GM18858 (cell line): ENCODE measurements around the gene ATP8A2.
"Not testable (repeated sequence)": the region's sequence is repeated elsewhere in the genome, so short reads cannot be mapped to it uniquely, and the experiment has no call there.

Source experiments
- ATAC-seq: cut with Tn5 transposase; IDR thresholded peaks from one replicate; pipeline ENCODE4 v1.9.1; 2021; ENCODE audit not compliant: unreplicated experiment

ATP8A2 gene

DNA sequence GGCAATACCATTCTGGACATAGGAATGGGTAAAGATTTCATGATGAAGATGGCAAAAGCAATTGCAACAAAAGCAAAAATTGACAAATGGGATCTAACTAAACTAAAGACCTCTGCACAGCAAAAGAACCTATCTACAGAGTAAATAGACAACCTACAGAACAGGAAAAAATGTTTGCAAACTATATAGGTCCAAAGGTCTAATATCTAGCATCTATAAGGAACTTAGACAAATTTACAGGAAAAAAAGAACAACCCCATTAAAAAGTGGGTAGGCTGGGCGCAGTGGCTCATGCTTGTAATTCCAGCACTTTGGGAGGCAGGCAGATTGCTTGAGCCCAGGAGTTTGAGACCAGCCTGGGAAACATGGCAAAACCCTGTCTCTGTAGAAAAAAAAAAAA is 418.4 kb downstream of the ATP8A2 start:
- ATAC-seq = not testable (repeated sequence)

DNA sequence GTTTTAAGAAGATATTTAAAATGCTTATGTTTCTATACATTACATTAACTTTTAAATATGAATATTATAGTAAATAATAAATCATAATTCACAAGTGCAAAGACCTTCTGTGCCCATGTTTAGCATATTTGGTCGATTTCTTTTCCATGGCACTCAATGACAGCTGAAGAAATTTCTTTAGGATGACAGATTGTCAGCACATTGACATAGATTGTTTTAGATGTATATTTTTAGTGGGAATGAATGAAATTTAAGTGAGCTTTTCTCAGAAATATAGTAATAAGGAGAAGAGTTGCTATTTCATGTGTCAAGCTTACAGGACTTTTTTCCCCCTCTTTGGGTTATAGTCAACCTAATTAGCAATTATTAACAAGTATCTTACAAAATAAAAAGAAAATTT is 423.5 kb downstream of the ATP8A2 start:
- no peak for ATAC-seq

DNA sequence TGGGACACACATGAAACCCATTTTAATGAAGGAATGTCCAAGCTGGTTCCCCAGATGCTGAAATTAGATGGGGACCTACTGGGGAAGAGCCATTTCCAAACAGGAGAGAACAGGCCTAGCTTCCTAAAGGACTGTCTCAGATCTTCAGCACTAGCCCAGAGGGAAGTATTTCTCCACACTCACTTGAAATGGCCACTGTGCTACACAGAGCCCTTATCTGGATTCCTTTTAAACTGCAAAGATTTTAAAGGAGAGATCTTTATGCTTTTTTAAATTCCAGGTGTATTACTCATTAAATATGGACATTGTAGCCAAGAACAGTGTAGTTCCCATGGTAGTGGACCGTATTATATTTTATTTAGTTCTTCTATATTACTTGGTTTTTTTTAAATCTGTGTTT is 424.7 kb downstream of the ATP8A2 start:
- ATAC-seq = no peak

DNA sequence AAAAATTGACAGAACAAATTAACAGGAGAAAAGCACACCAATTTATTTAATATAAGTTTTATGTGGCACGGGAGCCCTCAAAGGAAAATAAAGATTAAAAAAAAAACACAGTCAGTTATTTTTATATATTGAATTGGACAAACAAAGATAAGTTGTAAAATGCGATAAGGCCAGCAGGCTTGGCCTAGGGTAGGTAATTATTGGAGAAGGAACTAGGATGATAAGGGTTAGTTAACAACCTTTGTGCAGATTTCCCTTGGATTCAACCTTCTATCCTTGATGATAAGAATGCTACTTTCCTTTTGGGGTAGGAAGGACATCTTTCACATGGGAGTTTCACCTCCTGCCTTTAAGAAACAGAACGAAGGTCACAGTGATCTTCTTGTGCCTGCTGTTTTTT is 427.2 kb downstream of the ATP8A2 start:
- ATAC-seq = no peak

DNA sequence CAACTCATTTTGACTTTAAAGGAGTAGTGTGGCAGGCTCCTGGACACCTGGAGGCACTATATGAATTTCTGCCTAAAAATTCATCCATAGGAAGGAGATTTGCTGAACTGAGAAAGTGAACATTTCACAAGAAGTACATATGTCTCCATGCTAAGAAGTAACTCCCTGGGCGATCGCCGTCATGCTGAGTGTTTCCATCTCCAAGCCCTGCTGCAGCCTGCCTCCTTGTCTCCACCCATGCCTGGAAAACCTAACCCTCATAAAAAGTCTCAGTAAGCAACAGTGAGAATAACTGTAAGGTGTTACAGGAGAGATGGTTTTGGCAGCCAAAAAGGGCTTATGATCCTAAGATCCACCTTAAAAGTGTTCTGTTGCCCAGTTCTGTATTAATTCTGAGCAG is 428.7 kb downstream of the ATP8A2 start:
- no peak for ATAC-seq

DNA sequence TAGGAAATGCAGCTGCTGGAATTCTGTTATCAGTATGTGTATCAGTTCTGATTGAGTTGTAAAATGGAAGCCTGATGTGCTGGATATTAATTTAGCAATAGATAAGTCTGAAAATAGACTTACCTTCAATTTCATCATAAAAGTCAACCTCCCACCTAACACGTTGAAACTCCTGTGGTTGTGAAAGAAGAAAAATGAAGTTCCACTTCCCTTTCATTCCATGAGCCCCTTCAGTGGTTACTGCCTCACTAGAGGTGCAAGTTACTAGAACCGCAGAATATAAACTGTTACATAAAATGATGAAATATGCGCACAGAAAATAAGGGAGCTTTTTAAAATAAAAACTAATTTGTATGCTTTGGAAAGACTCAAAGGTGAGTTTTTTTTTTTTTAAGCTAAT is 430.8 kb downstream of the ATP8A2 start:
- no peak for ATAC-seq

DNA sequence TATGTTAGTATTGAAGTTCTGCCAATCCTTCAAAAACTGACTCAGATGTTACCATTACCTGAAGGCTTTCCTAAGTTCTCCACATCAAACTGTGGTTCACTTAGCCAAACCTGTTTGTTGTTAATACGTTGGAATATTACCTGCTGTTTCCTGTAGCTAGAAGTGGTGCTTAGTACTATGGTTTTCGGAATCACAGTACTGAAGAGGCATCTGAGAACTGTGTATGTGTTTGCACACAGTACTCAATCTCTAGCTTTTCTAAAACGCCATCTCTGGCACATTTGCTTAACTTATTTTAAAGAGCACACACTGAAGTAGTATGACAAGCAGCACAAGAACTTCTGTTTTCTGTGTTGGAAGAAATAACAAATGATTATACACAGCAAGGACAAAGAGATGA is 431.9 kb downstream of the ATP8A2 start:
- no peak for ATAC-seq

DNA sequence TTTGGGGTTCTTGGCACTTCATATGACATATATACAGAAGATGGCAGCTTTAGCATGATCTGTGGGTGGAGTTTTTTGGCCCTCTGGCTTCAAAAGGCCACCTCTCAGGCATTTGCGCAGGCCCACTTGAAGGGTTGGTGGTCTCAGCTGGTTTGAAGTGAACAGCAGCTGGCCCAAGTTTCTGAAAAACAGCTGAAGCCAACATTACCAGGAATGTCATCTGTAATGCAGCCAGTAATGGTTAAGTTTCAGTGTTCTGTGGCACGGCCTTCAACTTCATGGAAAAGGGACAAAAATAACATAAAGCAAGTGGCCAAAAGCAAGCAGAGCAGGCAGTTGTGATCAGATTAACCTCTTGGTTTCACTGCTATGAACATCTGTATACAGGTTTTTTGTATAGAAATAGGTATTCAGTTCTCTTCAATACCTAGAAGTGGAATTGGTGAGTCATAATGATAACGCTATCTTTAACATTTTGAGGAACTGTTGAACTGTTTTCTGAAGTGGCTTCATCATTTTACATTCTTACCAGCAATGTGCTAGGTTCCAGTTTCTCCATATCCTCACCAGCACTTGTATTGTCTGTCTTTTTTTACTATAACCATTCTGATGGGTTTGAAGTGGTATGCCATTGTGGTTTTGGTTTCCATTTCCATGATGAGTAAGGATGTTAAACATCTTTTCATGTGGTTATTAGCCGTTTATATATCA is 434.6 kb downstream of the ATP8A2 start:
- ATAC-seq = peak; percentile 86

DNA sequence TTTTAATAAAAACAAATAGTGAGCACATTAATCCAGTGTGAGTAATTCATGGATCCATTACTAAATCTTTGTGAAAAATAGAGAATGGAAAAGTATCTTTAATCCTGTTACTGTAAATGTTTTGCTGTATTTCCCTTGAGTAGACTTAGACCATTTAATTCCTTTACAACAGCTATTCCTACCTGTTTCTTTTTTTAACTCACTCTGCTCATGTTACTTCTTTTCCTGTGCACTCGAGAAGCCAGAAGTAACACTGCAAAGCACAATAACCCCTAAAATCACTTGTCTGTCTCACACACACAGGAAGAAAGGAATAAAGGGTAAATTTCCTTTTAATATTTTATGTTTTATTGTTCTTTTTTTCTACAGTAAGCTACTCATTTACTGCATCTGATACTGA is 435.8 kb downstream of the ATP8A2 start:
- no peak for ATAC-seq

DNA sequence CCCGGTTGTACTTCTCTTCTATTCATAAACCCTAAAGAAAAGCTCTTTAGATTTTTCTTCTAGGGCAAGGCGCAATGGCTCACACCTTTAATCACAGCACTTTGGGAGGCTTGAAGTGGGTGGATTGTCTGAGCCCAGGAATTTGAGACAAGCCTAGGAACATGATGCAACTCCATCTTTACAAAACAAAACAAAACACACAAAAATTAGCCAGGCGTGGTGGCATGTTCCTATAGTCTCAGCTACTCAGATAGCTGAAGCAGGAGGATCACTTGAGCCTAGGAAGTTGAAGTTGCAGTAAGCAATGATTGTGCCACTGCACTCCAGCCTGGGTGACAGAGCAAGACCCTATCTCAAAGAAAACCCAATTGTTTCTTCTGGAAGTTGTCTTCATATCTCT is 439.7 kb downstream of the ATP8A2 start:
- ATAC-seq = no peak

DNA sequence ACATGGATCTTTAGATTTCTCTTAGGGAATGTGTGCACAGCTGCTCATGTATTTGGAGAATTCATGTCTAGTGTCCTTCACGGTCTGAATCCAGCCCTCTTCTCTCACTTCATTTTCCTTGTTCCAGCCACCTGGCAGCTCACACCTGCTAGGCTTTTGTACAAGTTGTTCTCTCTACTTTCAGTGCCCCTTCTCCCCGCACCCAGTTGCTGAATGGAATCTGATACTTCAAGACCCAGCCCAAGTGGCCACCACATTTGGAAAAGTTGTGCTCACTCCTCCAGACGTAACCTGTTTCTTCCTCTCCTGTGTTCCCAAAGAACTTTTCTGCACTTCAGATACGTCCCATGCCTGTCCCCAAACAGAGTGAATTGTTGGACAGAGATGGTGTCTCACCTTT is 444.5 kb downstream of the ATP8A2 start:
- no peak for ATAC-seq

DNA sequence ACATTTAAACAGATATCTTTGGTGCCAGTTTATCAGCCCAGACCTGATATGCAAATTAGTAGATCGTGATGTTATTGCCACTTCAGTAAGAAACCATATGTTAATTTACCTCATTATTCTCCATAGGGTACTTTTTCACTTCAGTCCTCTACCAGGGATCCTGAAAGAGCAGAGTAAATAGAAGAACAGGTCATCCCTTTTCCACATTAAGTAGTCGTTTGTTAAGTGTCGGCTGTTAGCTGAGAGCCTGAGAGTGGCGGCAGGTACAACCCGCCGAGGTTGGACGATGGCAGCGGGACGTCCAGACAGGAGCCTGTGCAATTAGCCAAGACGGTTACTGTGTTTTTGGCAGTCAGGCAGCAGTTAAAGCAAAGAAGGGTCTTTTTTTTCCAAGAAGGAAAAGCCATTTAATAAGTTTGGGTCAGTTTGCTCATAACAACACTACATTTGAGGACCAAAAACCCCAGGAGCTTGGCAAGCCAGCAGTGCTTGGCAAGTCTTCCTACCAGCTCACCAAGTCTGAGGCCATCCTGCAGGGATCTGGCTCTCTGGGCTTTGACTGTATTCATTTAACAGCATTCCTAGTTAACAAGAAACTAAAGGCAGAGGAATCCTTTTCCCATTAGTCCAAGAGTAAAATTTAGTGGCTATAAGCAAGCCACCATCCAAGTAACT is 448.2 kb downstream of the ATP8A2 start:
- no peak for ATAC-seq

DNA sequence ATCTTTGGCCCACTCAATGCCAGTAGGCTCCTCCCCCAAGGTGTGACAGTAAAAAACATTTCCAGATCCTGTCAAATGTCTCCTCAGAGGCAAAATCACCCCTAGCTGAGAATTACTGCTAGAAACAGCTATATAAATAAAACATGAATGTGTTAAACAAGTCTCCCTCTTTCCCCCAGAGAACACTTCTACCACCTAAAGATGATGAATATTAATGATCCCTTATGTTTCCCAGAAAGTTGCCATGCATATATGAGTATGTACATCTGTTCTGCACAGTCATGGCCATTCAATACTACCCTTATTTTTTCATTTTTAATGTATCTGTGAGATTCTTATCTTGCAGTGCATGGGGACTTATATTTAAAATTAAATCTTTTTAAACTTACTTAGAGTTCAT is 450.0 kb downstream of the ATP8A2 start:
- ATAC-seq = no peak

DNA sequence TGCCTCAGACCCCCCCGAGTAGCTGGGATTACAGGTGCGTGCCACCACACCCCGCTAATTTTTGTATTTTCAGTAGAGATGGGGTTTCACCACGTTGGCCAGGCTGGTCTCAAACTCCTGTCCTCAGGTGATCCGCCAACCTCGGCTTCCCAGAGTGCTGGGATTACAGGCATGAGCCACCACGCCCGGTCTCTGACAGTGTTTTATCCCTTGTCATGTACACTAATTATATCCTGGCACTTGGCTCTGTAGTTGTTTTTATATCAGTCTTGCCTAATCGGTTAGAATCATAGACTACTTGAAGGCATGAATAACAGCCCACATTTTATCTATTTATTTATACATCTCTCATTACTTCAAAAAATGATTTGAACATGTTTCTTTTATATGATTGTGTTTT is 455.4 kb downstream of the ATP8A2 start:
- not testable (repeated sequence) for ATAC-seq

DNA sequence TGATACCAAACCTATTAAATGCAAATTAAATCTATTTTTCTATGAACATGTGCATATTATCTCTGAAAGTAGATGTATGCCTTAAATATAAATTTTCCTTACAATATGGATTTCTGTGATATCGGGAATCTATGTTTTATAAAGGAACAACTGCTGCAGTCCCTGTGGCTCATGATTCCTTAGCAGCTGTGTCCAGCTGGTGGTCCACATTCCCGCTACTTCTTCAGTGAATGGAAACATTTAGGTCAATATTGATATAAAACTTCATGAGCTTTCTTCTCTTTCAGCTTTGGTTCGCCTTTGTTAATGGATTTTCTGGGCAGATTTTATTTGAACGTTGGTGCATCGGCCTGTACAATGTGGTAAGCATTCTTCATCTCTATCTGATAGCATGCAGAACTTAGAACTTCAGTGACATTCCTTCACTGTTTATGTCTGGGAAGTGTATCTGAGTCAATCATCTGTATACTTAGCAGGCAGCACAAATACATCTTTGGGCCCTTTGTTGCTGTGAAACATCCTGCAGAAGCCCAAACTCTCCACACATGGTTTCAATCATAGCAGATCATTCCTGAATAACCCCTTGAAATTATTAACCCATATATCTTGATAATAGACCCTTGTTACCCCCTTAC is 456.2 kb downstream of the ATP8A2 start:
- no peak for ATAC-seq

DNA sequence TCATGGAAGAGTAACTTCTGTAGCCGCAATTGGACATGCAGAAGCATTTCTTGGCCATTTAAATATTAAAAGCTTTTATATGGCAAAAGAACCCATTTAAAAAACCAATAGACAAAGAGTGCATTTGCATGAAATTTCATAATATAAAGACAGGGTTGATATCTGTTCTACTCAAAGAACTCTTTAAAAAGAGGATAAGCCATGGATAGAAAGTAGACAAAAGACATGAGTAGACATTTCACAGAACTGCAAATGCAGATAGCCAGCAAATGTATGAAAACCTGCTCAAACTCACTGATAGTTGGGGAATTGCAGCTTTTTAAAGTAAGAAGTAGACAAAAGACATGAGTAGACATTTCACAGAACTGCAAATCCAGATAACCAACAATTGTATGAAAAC is 462.0 kb downstream of the ATP8A2 start:
- no peak for ATAC-seq

DNA sequence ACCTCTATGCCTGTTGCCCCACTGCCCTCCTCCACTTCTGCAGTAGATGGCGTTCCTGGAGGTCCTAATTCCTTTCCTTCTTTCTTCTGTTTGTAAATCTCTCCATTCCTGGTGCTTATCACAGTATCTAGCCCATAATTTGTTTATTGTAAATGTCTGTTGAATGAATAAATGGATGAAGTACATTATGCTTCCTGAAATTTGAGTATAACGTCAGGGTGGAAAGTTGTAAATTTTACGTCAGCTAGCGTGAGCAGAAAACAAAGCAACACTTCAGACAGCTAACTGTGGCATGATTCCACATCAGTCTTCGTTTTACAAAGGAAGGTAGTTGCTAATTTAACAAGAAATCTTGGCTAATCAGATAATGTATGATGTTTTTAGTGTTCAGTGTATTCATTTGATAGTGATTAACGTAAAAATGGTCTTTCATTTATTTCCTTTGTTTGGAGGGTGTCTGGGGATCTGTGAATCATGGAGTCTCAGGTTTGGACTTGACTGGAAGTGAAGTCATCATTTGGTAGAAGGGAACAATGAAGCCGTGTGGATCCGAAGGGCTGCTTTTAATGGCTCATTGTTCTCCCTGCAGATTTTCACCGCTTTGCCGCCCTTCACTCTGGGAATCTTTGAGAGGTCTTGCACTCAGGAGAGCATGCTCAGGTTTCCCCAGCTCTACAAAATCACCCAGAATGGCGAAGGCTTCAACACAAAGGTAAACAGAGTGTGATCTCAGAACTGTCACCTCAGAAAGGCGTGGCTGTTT is 465.0 kb downstream of the ATP8A2 start:
- no peak for ATAC-seq

DNA sequence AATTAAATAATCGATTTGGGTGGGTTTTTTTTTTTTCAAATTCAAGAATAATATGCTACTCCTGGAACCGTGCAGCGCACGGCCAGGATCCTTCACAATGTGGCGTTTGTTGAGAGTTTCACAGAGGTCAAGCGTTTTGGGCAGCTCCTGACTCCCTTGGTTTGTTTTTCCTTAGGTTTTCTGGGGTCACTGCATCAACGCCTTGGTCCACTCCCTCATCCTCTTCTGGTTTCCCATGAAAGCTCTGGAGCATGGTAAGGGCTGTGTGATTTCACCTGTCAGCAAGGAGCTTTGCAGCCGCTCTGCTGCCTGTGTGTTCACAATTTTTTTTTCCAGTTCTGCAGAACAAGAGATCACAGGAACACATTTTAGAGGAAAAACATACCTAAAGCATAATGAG is 467.6 kb downstream of the ATP8A2 start:
- no peak for ATAC-seq

DNA sequence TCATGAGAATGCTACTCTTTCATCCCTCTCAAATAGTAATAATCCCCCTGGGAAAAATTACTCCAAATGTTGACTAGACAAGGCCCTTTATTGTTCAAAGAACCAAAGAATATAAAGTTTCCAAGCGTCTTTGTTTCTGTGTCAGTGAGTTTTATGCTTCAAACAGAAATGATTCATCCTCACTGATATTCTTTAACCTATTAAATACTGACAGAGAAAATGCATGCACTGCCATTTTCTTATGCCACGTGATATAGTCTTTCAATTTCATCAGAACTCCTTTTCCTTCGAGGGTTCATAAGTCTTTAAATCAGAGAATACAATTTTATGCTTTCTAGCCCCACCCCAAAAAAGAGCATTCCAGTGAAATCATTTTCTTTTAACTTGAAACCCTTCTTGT is 468.5 kb downstream of the ATP8A2 start:
- no peak for ATAC-seq

DNA sequence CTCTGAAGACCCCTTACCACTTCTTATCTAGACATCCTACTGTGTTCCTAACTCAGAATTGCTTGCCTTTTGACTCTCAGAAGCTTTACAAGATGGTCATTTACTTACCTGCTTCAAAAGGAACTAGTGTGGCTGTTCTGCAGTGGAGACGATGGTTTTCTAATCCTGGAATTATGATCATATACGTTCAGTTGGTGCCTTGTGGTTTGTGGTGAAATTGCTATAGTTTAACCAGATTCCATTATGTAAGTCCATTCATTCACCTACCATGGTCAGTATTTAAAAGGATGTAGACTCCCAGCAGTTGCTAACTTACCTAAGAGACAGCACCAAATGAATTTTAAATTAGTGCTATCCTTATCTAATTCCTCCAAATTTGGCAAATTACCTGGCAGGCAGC is 469.2 kb downstream of the ATP8A2 start:
- ATAC-seq = no peak

DNA sequence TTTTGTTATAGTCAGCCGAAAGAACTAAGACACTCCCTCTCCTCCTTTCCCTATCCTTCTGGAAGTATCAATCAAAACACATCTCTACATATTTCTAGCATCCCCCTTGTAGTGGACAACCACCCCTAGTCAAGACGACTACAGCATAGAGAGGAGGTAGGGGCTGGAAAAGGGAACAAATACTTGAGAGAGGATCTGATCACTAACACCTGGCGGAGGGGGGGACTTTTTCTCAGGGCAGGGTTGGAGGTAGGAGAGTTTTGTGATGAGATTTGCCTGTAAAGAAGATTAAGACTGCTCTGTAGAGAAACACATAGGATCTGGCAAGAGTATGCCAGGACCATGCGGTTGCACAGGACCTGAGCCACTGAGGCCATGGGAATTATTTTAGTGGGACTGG is 471.9 kb downstream of the ATP8A2 start:
- no peak for ATAC-seq
